IMR-90 (cell line): Measurements from ENCODE around the gene DCC.

Experiments
- CEBPB ChIP-seq: IDR thresholded peaks from 2 replicates; pipeline ENCODE4 v1.6.1; 2012; ENCODE audit warnings: low read depth, low read length, improper control_type of control experiment
- CHD1 ChIP-seq: IDR thresholded peaks from 2 replicates; pipeline ENCODE4 v1.6.1; 2012; ENCODE audit warnings: low read depth, low read length, improper control_type of control experiment
- ELK1 ChIP-seq: fragments of 150-350 bp; IDR thresholded peaks from 2 replicates; pipeline ENCODE4 v1.6.1; 2016; ENCODE audit warnings: low read depth, mild to moderate bottlenecking, low read length, moderate library complexity, borderline replicate concordance
- MAFK ChIP-seq: IDR thresholded peaks from 2 replicates; pipeline ENCODE4 v1.6.1; 2012; ENCODE audit warnings: low read depth, low read length, improper control_type of control experiment
- MXI1 ChIP-seq: IDR thresholded peaks from 2 replicates; pipeline ENCODE4 v1.6.1; 2012; ENCODE audit warnings: low read depth, mild to moderate bottlenecking, low read length, moderate library complexity, borderline replicate concordance
- NFE2L2 ChIP-seq: fragments of 150-350 bp; IDR thresholded peaks from 2 replicates; pipeline ENCODE4 v1.6.1; 2016; ENCODE audit warnings: low read depth, mild to moderate bottlenecking, low read length
- POLR2A ChIP-seq: IDR thresholded peaks from 2 replicates; pipeline ENCODE4 v1.6.1; 2012; ENCODE audit warnings: mild to moderate bottlenecking, low read depth, low read length
- RAD21 ChIP-seq: IDR thresholded peaks from 2 replicates; pipeline ENCODE4 v1.6.1; 2012; ENCODE audit warnings: low read length, improper control_type of control experiment
- RCOR1 ChIP-seq: IDR thresholded peaks from 2 replicates; pipeline ENCODE4 v1.6.1; 2012; ENCODE audit warnings: mild to moderate bottlenecking, low read length, improper control_type of control experiment; ENCODE audit not compliant: insufficient replicate concordance
- RFX5 ChIP-seq: IDR thresholded peaks from 2 replicates; pipeline ENCODE4 v1.8.0; 2012; ENCODE audit warnings: low read depth, mild to moderate bottlenecking, low read length, moderate library complexity
- SMC3 ChIP-seq: fragments of 150-350 bp; IDR thresholded peaks from 2 replicates; pipeline ENCODE4 v1.6.1; 2016; ENCODE audit warnings: low read depth, mild to moderate bottlenecking, antibody characterized with exemption, low read length, moderate library complexity
- USF2 ChIP-seq: fragments of 150-350 bp; IDR thresholded peaks from 2 replicates; pipeline ENCODE4 v1.6.1; 2017; ENCODE audit warnings: mild to moderate bottlenecking, antibody characterized with exemption, low read length, low read depth
- TF ChIP-seq, protein P1 (sequence below): conservative IDR thresholded peaks from 2 replicates; pipeline ENCODE4 v1.5.1; 2012; ENCODE audit warnings: mild to moderate bottlenecking, low read depth, low read length, improper control_type of control experiment

DNA sequence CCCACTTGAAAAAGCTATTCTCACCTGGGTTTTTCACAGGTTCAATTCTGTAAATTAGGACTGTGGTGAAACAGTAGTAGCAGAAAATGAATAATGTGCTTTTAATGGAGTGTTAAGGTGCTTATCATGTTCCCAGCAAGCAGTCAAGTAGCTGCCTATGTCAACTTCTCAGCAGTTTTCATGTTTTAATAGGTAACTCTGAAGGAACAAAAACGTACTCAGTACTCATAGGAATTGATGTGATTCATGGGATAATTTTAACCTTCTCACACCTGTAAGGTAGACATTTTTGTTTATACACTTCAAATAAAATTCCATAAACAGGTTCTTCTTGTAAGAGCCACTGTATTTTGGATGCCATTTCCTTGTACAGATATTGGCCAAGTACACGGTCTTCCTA lies 1082.9 kb downstream of the DCC start:
- TF ChIP-seq, protein P1, sequence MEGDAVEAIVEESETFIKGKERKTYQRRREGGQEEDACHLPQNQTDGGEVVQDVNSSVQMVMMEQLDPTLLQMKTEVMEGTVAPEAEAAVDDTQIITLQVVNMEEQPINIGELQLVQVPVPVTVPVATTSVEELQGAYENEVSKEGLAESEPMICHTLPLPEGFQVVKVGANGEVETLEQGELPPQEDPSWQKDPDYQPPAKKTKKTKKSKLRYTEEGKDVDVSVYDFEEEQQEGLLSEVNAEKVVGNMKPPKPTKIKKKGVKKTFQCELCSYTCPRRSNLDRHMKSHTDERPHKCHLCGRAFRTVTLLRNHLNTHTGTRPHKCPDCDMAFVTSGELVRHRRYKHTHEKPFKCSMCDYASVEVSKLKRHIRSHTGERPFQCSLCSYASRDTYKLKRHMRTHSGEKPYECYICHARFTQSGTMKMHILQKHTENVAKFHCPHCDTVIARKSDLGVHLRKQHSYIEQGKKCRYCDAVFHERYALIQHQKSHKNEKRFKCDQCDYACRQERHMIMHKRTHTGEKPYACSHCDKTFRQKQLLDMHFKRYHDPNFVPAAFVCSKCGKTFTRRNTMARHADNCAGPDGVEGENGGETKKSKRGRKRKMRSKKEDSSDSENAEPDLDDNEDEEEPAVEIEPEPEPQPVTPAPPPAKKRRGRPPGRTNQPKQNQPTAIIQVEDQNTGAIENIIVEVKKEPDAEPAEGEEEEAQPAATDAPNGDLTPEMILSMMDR = no peak
- TF ChIP-seq SMC3 (no peak), RFX5 (no peak), POLR2A (no peak), CEBPB (no peak), MXI1 (no peak), RAD21 (no peak), USF2 (no peak), MAFK (no peak), ELK1 (no peak), NFE2L2 (no peak), CHD1 (no peak), RCOR1 (no peak)
